DMS114 treated with DMSO at 0.1 percent for 48 hours (cell line): ENCODE measurements around the gene TMCC1.

Experiments used
- DNase-seq: peaks from one replicate; lab custom pipeline; 2025; ENCODE audit not compliant: unreplicated experiment; lab: John Stamatoyannopoulos, UW

Gene TMCC1

GRCh38 chr3:129627350-129628168, 266.0 kb downstream of the TMCC1 start:
- peak; percentile 55 for DNase-seq

GRCh38 chr3:129626744-129627349, 266.7 kb downstream of the TMCC1 start:
- no peak for DNase-seq

- no peak for DNase-seq
Measured at GRCh38 chr3:129625072-129625874, 268.2 kb downstream of the TMCC1 start.

GRCh38 chr3:129624347-129625071, 269.0 kb downstream of the TMCC1 start:
- DNase-seq = no peak

DNA sequence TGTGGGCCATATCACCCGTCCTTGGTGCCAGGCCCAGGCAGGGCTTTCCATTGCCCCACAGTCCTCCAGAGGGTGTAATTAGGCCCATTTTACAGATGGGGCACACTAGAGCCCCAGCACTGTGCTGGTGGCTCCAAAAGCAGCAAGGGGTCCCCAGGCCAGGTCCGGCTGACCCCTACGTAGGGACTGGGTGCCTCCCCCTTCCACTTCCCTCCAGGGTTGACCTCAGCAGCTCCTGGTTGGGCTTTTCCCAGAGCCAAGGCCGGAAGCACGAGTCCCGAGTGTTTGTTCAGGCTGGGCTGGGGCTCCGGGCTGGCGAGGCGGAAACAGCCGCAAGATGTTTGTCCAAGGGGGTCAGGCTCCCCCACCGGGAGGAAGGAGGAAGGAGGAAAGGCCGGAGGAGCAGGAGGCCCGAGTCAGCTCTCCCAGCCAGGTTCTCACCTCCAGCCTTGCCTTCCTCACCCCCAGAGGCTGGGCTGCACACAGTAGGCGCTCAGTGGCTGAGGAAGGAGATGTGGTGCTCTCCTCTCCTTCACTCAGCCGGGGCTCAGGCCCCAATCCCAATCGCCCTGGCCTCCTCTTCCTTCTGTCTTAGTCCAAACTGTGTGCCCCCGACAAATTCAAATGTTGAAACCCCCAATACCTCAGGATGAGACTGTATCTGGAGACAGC, 269.9 kb downstream of the TMCC1 start:
- no peak for DNase-seq

- no peak for DNase-seq
Measured at GRCh38 chr3:129622933-129623332, 270.6 kb downstream of the TMCC1 start.

DNA sequence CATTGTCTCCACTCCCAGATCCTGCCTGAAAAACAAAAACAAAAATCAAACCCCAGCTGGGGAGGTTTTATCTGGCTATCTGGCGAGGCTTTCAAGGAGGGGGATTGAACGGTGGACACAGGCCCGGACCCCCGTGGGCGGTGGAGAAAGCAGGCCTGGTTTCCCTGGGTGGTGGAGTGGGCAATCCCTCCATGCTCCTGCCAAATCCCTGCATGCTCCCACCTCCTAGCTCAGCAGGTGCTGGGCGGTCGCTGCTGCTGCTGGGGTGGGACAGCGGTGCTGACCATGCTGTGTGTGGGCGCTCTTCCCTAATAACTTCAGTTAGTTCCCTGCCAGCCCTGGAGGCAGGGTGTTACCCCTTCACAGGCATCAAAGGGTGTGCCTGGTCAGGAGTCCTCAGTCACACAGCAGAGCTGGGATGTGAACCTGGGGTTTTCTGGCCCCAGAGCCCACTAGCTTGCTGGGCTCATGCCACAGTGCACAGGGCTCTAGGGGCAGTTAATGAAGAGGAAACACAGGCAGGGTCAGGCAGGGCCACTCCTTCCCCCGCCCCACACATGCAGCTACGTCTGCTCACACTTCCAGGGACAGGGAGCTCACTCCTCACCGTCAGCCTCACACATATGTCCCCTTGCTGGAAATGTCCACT, 271.2 kb downstream of the TMCC1 start:
- no peak for DNase-seq

DNA sequence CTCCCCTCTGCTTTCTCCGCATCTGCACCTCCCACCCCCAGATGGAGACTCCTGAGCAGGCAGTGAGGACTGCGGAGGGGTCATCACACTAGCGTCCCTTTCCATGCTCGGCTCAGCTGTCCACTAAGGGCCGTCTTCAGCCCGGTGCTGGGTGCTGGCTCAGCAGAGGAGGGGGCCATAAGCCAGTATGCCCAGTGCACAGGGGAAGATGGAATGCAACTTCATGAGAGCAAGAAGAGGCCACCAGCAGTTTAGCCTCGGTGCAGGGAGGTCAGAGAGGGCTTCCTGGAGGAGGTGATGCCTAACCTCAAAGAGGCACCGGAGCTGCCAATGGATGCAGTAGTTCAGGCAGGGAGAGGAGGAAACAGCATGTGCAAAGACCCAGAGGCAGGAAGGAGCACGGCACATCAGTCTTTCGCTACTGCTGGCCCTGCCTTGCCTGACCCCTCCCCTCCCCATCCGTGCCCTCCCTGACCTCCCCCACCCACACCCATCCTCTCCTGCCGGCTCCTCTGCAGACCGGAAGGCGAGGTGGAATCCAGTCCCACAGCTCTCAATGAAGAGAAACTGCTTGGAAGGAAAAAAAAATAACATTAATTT, 271.8 kb downstream of the TMCC1 start:
- no peak for DNase-seq

DNA sequence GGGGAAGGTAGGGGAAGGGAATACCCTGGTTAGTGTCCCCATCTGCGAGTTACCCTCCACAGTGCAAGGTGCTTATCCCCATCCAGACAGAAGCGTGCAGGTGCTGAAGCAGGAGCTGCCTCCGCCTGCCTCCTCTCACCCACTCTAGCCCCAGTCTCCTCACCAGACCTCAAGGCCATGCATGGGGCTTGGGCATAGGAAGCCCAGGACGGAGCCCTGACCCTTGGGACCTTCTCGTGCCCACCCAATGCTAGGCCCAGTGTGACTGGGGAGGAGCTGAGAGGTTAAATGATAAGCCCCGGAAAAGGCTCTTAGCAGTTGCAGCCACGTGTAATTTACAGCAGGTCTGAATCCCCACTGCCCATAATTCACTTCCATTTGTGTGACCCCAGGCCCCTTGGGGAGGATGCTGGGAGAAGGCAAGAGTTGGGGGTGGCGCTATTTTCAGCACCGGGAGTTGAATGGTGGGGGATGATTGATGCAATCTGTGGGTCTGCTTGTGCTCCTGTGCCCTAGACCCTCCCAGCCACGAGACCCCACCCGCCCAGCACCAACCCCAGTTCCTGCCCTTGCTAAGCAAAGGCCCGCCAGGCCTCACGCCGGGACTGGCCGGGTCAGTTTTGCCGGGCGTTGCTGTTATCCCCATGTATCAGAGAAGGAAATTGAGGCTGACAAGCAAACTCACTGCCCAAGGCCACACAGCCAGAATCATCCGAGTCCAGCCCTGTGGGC, 272.5 kb downstream of the TMCC1 start:
- DNase-seq = no peak

- DNase-seq = no peak
Measured at GRCh38 chr3:129619726-129620162, 273.8 kb downstream of the TMCC1 start.

DNA sequence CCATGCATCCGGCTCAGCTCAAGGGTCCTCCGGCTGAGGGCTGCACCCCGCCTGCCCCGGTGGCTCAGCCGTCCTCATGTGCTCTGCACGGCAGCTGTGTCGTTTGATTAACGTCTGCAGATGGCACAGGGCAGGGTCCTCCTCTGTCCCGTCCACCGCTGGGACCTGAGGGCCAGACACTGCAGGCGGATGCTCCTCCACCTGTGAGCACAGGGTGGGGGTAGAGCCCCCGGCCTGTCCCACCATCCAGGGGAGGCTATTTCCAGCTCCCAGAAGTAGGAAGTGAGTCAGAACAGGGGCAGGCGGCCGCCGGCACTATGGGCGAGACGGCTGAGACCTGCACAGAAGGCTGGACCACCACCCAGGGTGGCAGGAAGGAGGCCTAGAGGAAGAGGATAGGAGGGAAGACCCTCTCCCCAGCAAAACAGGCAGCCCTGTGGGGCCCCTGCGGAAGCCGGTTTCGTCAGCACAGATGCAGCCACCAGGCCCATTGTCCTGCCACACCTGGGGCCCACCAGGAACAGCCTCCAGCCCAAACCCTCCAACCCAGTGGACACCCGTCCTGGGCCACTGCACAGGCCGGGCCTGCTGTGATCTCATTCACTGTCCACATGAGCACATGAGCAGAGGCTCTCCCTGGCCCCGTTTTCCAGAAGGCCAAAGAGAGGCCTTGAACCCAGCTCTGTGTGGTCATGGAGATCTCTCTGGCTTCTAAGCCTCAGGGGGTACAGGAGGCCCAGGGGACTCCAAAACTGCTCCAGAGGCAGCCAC, 274.4 kb downstream of the TMCC1 start:
- DNase-seq = no peak

DNA sequence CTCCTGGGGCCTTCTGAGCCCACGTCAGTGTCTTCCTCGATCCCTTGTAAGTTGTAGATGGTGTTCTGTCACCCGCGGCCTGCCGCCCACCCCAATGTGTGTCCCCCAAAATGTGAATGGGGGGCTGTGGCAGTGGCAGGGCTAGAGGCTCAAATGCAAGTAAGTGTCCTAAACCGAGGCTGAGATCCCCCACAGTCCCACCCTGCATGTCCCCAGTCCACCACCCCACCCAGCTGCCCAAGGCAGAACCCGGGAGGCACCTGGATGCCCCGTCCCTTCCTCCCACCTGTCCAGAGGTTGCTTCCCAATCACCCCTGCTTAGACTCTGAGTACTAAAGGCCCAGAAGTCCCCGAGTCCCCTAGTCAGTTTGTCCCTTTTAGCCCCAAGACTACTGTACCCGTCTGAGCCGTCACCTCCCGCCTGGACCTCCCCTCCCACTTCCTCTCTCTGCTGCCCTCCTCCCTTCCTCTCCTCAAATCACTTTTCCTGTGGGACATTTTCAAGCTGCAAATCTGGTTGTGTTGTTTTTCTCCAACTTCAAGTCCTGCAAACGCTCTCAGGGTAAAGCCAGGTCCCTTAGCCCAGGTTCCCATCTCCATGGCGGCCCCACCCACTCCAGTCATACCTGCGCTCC, 275.2 kb downstream of the TMCC1 start:
- no peak for DNase-seq

DNA sequence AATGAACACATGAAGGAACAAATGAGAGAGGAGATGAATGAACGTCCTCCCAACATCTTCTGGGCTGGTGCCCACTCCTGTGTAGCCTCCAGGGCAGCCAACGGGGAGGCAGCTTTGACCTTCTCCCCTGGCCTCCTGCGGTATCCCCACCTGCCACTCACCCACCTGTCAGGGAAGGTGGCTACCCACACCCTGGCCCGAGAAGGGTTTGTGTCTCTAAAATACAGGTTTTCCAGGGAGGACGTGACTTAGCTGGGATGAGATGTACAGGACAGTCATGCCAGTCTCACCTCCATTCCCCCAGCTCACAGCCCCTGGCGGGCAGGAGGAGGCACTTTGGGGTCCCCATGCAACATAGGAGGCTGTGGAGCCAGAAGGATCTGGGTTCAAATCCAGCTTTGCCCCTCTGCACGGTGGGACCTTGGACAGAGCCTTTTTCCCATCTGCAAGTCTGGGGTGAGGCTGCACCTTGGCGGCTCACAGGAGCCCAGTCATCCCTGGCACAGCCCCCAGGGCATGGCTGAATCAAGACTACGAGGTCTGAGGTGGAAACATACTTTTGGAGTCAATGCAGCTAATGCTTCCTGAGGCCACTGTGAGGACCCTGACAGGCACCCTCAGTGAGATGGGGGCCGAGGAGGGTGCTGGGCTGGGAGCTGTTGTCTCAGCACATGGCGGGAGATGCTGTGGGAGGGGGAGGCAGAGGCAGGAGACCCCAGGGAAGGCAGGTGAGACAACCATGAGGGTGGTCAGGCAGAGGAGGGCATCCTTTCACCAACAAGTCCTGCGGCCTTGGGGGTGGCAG, 275.9 kb downstream of the TMCC1 start:
- DNase-seq = no peak

- DNase-seq = no peak
Measured at GRCh38 chr3:129616713-129617112, 276.8 kb downstream of the TMCC1 start.

DNA sequence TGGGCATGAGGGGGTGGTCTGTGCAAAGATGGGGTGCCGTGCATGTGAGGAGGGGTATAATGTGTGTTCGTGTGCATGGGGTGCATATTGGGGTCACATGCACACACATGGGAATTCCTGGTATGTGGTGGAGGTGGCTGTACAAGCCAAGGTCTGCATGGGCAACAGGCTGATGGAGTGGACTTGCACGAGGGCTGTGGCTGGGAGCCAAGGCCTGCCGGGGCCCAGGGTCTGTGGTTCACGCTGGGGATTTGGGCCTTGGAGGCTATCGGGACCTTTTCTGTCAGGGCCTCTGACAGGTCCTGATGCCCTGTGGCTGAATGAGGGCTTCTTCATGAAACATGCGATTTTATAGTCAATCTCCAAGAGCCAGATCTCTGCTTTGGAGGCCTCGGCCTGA, 277.2 kb downstream of the TMCC1 start:
- no peak for DNase-seq

- DNase-seq = no peak
Measured at GRCh38 chr3:129615751-129616281, 277.7 kb downstream of the TMCC1 start.

DNA sequence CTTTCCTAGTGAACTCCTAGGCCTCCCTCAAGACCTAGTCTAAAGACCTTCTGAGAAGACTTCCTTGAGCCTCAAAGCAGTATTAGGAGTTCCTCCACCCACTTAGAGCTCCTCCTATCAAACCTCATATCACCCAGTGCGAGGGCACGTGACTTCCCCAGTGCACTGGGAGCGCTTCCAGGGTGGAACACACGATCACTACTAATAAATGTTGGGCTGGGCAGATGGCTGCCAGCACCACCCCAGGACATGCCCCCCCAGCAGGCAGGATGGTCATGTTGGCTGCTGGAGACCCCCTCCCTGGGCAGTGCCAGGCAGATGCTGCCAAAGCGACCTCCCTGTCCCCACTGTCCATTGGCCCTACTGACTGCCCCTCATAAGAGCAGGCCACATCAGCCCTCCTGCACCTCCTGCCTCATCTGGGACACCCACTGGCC, 278.6 kb downstream of the TMCC1 start:
- no peak for DNase-seq
